Activated B cell treated with CpG ODN at 0.5 μM for 24 hours (primary cell): ENCODE results near the gene CSF2. TPM values are rescaled to one million over a fixed set of nuclear protein-coding genes. Genes with fewer than 3 reads are reported as not detected.

Source experiments
- ATAC-seq: fragments of 200-7000 bp; cut with Tn5 transposase; one replicate; pipeline ENCODE4 v1.10.0; 2021; ENCODE audit warnings: low read depth, mild to moderate bottlenecking, moderate library complexity
- CTCF ChIA-PET: fragments of 350-600 bp; sonication (Branson Sonifier 250); formaldehyde crosslinking; loops from one replicate; lab custom pipeline; 2021; ENCODE audit warnings: antibody characterized with exemption; lab: Charles Lee
- POLR2A ChIA-PET: fragments of 350-600 bp; sonication (Branson Sonifier 250); formaldehyde crosslinking; loops from one replicate; lab custom pipeline; 2021; ENCODE audit warnings: antibody characterized with exemption; lab: Charles Lee
- DNase-seq: peaks from one replicate; pipeline ENCODE4 v3.0.0; 2022
- H3K27ac Mint-ChIP-seq: one replicate; pipeline ENCODE4 v1.8.0; 2020; ENCODE audit warnings: mixed read lengths
- H3K27me3 Mint-ChIP-seq: one replicate; pipeline ENCODE4 v1.8.0; 2021; ENCODE audit warnings: mixed read lengths
- H3K36me3 Mint-ChIP-seq: one replicate; pipeline ENCODE4 v1.8.0; 2021; ENCODE audit warnings: low read depth, mixed read lengths
- H3K4me1 Mint-ChIP-seq: one replicate; pipeline ENCODE4 v1.8.0; 2021; ENCODE audit warnings: mixed read lengths
- H3K4me3 Mint-ChIP-seq: one replicate; pipeline ENCODE4 v1.8.0; 2020; ENCODE audit warnings: mild to moderate bottlenecking, mixed read lengths
- H3K9me3 Mint-ChIP-seq: one replicate; pipeline ENCODE4 v1.8.0; 2020; ENCODE audit warnings: mixed read lengths
- intact Hi-C: fragments of 100-400 bp; cut with micrococcal nuclease; formaldehyde crosslinking; loops from one replicate; pipeline ENCODE4 v1.15.1; 2024
- total RNA-seq: library from RNA; stranded (reverse); gene quantifications from 2 replicates; pipeline ENCODE4 v1.2.3, GENCODE V29; 2022
- TF ChIP-seq, protein P1 (sequence below): fragments of 200-600 bp; IDR thresholded peaks from one replicate; pipeline ENCODE4 v1.8.0; 2022; ENCODE audit warnings: antibody characterized with exemption, mild to moderate bottlenecking

CSF2 gene
- total RNA-seq, 1 donor from 2014 or later, result not detected

DNA sequence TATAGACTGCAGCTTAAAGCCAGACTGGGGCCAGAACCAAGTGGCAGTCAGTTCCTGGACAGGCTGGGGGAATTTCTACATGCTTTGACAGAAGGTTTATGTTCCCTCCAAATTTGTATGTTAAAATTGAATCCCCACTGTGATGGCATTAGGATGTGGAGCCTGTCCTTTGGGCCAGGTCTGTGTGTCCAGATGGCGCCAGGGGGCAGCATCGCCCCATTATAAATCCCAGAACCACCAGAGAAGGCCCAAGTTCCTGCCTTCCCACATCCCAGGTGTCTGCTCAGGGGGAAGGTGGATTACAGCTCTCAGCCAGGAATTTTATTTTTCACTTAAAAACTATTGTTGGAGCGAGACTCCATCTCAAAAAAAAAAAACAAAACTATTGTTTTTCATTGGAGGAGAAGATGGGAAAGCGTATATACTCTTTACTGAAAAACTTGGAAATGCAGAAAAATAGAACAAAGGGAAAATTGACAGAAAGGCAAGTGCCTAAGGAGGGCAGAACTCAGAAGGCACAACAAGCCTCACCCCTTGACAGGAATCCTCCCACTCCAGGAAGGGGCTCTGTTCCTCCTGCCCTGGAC is 8.1 kb upstream of the CSF2 start:
- ATAC-seq, result peak; percentile 38

DNA sequence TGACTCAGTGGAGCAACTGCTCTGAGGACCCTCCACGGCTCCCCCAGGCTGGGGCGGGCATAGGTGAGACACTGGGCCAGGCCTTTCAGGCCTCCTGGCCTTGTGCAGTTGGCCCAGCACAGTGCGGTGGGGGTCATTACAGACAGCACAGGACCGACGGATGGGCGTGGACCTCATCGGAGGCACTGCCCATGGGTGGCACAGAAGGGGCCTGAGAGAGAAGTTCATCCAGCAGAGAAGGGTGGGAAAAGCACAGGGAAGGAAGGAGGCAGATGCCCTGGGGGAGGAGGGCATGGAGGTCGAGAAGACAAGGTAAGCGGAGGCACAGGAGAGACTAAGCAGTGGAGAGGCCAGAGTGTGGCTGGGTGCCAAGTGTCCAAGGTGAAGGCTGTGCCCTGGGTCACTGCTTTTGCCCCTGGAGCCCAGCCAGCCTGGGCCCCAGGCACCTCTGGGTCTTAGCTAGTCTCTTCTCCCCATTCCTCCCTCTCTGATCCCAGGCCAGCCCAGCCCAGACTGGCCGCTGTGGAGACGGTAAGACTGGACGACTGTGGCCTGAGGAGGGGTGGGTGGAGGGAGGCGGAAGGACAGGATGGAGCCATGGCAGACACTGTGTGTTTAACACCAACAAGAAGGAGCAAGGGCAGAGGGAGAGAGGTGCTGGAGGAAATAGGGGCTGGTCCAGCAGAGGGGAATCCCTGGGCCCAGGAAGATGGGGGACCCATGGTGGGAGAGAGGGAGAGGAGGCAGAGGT is 7.5 kb upstream of the CSF2 start:
- DNase-seq (no peak), ATAC-seq (no peak)
- ChIA-PET POLR2A (no interaction called here), CTCF (interaction anchor here (0.8 to 2.6 kb wide), 5 partner anchors 58 to 172 kb away, joined by 3 to 8 read pairs (median 4); no protein-coding TSS in a partner anchor)
- intact Hi-C loops, result loop anchor here (1.0 to 2.0 kb wide), 5 partner anchors 55 to 435 kb away; partner anchors contain the start of gene ACSL6
- no peak overlapping the region for H3K27ac Mint-ChIP-seq
- peaks cover 8% of the 10 kb centered on the region for H3K4me1 Mint-ChIP-seq
- TF ChIP-seq, protein P1, sequence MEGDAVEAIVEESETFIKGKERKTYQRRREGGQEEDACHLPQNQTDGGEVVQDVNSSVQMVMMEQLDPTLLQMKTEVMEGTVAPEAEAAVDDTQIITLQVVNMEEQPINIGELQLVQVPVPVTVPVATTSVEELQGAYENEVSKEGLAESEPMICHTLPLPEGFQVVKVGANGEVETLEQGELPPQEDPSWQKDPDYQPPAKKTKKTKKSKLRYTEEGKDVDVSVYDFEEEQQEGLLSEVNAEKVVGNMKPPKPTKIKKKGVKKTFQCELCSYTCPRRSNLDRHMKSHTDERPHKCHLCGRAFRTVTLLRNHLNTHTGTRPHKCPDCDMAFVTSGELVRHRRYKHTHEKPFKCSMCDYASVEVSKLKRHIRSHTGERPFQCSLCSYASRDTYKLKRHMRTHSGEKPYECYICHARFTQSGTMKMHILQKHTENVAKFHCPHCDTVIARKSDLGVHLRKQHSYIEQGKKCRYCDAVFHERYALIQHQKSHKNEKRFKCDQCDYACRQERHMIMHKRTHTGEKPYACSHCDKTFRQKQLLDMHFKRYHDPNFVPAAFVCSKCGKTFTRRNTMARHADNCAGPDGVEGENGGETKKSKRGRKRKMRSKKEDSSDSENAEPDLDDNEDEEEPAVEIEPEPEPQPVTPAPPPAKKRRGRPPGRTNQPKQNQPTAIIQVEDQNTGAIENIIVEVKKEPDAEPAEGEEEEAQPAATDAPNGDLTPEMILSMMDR, result no peak
- no peaks in the 10 kb centered on the region for H3K27me3 Mint-ChIP-seq
- H3K36me3 Mint-ChIP-seq, result no peaks in the 10 kb centered on the region
- H3K9me3 Mint-ChIP-seq, result no peaks in the 10 kb centered on the region
- no peak overlapping the region for H3K4me3 Mint-ChIP-seq

More for the DNA sequence above, 8.1 kb upstream of the CSF2 start:
- no peaks in the 10 kb centered on the region for H3K9me3 Mint-ChIP-seq
- intact Hi-C loops, result loop anchor here (1.0 to 2.0 kb wide), 5 partner anchors 55 to 436 kb away; partner anchors contain the start of gene ACSL6
- POLR2A ChIA-PET, result interaction anchor here (0.7 kb wide), 1 partner anchor 414 kb away, joined by 3 read pairs; no protein-coding TSS in a partner anchor
- TF ChIP-seq, protein P1, result no peak
- no peak overlapping the region for H3K27ac Mint-ChIP-seq
- H3K4me3 Mint-ChIP-seq, result no peak overlapping the region
- H3K36me3 Mint-ChIP-seq, result no peaks in the 10 kb centered on the region
- CTCF ChIA-PET, result interaction anchor here (0.7 to 8.4 kb wide), 9 partner anchors 27 to 476 kb away, joined by 3 to 94 read pairs (median 7); no protein-coding TSS in a partner anchor
- H3K4me1 Mint-ChIP-seq, result peaks cover 8% of the 10 kb centered on the region
- H3K27me3 Mint-ChIP-seq, result no peaks in the 10 kb centered on the region
- DNase-seq, result no peak

DNA sequence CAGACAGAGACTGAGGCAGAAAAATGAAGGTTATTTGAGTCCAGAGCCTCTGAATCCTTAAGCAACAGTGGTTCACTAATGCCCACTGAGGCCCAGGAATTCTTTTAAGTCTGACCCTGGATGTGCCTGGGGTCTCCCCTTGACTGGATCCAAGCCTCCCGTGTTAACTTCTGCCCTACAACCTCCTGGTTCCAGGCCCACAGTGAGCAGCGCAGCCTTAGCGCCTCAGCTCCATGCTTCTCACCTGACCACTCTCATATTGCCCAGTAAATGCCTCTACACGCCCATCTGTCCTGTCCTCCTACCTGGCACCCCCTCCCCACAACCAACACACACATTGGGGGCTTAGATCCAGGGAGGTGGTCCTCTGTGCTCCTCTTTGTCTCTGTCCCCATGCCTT is 6.7 kb upstream of the CSF2 start:
- intact Hi-C loops, result no loop called here
- TF ChIP-seq, protein P1, result no peak
- Mint-ChIP-seq H3K4me3 (no peak overlapping the region), H3K36me3 (no peaks in the 10 kb centered on the region), H3K9me3 (no peaks in the 10 kb centered on the region), H3K27ac (no peak overlapping the region), H3K27me3 (no peaks in the 10 kb centered on the region), H3K4me1 (peaks cover 8% of the 10 kb centered on the region)
- ChIA-PET CTCF (interaction anchor here (0.9 to 2.6 kb wide), 4 partner anchors 98 to 171 kb away, joined by 3 to 8 read pairs (median 4); no protein-coding TSS in a partner anchor), POLR2A (no interaction called here)
- no peak for ATAC-seq
- no peak for DNase-seq

DNA sequence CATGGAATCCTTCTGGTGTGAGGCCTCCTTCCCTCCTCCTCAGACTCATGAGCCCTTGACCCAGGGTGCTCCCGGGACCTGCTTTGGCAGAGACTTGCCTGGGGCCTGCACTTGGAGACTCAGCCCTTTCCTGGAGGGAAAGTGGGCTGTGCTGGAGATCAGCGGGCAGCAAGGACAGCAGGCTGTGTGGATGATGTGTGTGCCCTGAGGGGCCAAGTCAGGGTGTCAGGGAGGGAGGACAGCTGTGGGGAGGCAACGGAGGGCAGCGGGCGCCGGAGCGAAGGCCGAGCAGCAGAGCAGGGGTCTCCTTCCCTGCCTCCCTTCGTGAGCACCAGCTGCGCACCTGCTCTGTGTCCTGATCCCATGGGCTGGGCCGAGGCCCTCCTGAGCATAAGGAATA is 6.1 kb upstream of the CSF2 start:
- H3K27ac Mint-ChIP-seq, result no peak overlapping the region
- ATAC-seq, result no peak
- no peak for DNase-seq
- intact Hi-C loops, result no loop called here
- TF ChIP-seq, protein P1, result no peak
- no peaks in the 10 kb centered on the region for H3K9me3 Mint-ChIP-seq
- ChIA-PET CTCF (interaction anchor here (1.3 to 2.6 kb wide), 2 partner anchors 67 to 171 kb away, joined by 3 to 8 read pairs; no protein-coding TSS in a partner anchor), POLR2A (no interaction called here)
- no peaks in the 10 kb centered on the region for H3K36me3 Mint-ChIP-seq
- H3K27me3 Mint-ChIP-seq, result no peaks in the 10 kb centered on the region
- no peak overlapping the region for H3K4me3 Mint-ChIP-seq
- H3K4me1 Mint-ChIP-seq, result peaks cover 8% of the 10 kb centered on the region
